Amniotic epithelial cell (primary cell): Measurements from ENCODE around the gene ARHGAP31.
A peak's percentile ranks its signal among the peaks of the same experiment; 100 is the strongest.
"Not testable (repeated sequence)": the region's sequence is repeated elsewhere in the genome, so short reads cannot be mapped to it uniquely, and the experiment has no call there.

Experiments
- DNase-seq: peaks from one replicate; pipeline ENCODE4 v3.0.0-alpha.2; 2010; ENCODE audit warnings: low read depth

The ARHGAP31 gene

DNA sequence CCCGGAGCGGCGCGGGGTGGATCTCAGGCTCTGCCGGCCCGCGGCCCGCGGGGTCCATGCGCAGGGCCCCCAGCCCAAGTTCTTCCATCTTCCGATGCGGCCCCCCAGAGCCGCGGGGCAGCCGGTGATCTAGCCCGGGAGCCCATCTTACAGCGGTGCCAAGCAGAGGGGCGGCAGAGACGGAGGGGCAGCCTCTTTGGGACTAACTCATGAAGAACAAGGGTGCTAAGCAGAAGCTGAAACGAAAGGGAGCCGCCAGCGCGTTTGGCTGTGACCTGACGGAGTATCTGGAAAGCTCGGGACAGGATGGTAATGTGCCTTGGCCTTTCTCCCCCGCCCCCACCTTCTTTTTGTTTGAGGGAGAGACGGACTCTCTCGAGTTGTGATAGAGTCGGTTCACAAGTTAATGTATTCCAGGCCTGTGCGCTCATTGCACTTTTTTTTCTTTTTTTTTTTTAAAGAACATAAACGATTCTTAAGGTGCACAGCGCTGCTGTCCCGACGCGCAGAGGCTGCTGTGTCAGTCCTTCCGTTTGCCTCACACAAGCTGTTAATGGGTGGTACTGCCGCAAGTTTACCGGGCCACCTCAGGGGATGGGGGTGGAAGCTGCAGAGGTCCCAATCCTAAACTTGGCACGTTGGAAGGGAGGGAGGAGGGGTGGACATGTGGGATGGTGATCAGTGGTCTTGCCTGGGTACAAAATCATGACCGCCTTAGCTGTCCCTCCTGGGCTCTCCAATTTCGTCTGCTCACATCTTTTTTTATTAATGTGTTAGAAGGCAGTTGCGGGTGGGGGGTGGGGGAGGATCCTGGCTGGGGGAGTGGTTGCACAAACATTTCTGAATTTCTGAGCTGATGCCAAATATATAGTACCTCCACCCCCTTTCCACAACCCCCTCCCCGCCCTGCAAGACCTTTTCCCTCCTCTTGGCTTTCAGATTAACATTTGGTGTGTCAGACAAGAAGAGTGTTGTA, 801 bp downstream of the ARHGAP31 start:
- DNase-seq: no peak

DNA sequence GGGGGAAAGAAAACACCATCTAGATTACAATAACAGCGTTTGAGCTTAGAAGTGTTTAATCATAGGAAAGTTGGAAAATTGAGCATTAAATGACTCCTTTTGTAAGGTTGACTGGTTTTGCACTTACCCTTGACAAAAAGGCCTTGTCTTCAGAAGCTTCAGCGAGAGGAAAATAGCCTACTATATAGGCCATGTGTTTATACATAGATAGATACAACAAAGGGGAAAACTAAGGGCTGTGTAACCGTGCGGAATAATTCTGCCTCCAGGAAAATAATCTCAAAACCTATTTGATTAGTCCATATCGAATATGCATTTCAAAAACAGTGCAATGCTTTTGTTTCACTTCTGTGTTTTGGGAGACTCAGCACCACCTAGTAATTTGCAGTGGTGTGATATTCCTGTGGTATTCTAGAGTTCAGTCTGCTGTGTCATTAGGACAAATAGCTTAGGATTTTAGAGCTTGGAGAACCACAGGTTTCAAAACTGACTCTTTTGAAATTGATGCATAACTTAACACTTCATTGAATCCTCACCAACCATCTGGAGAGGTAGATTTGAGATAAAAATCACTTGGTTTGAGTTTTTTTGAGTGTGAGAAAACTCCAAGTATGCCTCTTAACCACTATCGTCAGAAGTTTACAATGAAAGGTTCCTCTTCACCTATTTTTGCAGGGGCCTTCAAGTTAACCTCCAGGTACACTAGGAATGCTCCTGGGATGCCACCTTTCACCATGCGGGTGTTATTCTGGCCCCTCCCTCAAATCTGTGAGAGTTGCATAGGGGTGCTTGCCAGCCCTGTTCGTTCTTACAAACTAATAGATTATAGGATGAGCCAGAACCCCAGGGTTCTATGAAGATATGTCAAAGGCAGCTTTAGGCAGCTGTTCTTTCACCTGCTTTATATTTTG, 1.9 kb downstream of the ARHGAP31 start:
- DNase-seq: peak; percentile 84

DNA sequence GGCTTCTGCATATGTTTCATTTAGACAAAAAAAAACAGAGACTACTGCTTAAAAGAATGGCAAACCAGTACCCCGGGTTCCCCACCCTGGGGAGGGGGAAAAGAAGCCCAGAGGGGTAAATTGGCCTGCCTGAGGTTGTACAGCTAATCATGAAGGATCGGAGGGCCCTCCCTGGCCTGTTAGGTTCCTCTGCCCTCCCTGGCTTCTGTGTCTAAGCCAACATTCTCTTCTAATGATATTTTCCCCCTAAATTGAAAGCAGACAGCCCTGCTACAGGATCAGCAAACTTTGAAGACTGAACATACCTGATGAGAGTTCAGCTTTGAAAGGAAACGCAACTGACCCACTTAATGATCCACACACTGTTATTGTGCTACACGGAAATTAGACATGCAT, 2.5 kb downstream of the ARHGAP31 start:
- DNase-seq: no peak

DNA sequence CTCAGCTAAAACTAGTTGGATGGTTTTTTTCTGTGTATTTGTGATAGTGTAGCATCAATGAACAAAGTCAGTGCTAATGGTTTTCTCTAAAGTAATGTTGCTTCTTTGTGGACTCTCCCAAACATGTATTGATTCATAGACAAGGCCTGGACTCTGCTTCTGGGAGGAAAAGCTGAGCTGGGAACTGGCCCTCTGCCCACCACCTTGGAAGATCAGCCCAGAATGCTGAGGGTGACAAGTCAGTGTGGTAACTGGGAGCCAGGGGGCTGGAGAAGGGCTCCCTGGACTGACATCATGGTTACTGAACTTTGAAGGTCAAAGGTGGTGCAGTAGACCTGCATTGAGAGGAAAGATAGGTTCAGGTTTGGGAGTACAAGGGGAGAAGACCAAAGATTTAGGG, 3.0 kb downstream of the ARHGAP31 start:
- no peak for DNase-seq

DNA sequence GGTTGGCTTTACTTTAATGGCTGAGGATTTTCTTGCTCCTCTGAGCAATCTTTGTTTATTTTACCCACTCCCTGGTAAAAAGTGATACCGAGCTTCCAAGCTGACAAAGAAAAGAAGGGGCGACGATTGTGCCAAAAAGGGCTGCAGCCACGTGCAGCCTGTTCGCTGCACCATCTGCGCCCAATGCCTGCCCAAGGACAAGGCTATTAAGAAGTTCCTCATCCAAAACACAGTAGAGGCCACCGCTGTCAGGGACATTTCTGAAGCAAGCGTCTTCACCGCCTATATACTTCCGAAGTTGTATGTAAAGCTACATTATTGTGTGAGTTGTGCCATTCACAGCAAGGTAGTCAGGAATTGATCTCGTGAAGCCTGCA, 4.4 kb downstream of the ARHGAP31 start:
- no peak for DNase-seq

DNA sequence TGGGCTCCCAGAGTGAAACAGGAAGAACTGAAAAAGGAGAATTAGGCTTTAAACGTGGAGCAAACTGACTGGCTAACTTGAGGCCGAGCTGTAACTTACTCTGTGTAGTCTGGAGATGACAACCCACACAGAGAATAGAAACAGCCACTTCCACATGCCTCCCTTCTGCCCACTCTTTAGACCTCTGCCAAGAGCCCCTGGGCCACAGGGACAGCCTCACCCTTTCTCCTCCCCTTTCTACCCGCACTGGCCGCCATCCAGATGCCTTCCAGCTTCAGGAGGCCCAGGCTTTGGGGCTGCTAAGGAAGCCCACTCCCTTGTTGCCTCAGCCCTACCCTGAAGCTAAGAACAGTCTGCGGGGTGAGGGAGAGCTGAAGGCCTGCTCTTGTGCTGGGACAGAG, 6.8 kb downstream of the ARHGAP31 start:
- no peak for DNase-seq

DNA sequence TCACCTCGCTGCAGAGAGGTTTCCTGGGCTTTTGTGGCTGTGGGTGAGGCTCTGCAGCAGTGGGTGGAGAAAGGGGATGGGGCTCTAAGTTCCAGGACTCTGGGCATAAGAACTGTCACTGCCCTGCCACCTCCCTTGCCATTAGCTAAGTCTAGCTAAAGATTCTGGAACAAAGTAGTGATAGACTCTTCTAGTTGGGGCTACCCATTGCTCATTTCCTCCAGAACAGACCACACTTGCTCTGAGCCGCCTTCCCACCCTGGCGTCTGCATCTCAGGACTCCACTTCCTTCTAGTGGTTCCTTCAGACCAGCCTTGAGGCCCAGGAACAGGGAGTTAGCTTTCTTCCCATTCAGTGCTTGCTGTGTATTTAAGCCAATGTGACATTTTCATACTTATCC, 7.5 kb downstream of the ARHGAP31 start:
- no peak for DNase-seq

DNA sequence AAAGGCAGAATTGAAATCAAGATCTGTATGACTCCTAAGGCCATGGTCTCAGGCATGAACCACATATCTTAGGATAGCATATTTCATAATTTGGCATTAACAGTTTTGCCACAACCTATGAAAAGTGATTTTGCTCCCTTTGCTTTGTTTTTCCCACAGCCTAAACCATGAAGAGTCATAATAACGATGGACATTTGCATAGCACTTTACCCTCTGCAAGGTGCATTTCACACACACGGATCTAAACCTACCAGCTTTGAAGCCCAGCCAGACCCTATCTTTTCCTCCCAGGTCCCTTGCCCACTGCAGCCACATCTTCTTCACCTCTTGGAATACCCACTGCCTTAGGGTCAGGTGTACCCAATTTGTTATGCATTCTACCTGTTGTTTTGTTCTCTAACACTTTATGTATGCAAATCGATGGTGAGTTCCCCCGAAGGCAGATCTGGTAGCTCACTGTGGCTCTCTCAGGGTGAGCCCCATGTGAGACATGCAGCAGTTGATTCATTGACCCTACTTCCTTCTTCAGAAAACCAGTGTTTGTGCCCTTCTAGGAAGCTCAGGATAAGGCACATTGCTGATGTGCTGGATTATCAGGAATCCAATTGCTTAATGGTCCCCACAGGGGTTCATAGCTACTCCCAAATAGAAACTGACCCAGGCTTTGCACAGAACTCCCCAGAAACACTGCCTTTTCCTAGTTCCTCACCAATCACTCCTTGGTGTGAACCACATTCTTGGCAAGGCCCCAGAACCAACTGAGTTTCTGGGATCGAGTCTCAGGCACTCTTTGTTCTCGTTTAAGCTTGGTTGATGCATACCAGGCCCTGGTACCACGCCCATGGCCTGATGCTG, 8.7 kb downstream of the ARHGAP31 start:
- DNase-seq: no peak

DNA sequence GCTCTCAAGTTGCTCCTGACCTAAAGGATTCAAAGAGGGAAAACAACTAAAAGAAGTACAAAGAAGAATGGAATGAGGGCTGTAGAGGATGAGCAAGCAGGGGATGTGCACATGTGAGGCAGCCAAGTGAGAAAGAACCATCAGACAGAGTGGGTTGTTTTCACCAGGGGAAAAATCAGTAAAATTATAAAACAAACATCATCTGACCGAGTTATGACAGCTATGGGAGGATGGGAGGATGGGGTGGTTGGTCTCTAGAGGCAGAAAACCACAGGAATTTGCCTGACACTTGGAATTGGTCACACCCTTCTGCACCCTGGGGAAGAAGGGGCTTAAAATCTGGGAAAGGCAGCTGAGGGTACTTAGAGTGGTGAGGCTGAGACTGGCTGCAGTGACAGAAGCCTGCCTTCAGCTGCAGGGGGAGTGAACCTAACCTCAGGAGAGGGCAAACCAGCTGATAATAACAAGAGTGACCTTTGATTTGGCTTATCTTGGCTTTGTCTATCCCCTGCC, 10.1 kb downstream of the ARHGAP31 start:
- DNase-seq: peak; percentile 86

DNA sequence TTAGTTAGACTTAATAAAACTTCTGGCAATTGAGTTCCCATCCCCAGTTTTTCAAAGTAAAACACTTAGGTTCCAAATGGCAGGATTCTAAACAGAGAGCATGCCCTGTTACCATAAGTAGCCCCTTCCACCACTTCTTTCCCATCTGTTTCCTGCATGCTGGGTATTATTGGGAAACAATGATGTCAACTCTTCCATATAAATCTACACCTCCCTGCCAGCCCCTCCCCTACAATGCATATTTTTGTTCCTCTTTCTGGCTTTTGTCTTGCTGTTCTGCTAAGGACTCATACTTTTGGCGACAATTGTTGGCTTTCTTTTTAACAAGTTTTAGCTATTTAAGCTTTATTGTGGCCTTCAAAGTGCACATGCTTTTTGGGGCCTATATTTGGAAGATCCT, 11.1 kb downstream of the ARHGAP31 start:
- no peak for DNase-seq

DNA sequence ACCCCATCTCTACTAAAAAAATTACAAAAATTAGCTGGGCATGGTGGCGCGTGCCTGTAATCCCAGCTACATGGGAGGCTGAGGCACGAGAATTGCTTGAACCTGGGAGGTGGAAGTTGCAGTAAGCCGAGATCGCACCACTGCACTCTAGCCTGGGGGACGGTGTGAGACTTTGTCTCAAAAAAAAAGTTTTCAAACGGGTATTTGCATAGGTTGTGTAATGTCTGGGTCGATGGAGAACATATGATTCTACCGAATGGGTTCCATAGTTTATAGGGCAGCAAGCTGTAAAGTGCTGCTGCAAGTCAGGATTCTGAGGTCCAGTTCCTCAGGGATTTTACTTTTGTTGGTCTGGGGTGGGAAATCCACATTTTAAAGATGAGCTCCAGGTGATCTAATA, 12.2 kb downstream of the ARHGAP31 start:
- not testable (repeated sequence) for DNase-seq

DNA sequence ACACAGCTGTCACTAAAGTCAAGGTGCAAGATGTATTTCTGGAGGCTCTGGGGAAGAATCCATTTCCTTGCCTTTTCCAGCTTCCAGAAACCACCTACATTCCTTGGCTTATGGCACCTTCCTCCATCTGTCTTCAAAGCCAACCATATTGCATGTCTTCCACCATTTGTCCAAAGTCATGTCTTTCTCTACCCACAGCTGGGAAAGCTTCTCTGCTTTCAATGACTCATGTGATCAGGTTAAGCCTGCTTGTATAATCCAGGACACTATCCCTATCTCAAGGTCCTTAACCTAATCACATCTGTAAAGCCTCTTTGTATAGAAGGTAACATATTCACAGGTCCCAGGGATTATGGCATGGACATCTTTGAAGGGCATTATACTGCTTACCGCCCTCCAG, 14.2 kb downstream of the ARHGAP31 start:
- no peak for DNase-seq

DNA sequence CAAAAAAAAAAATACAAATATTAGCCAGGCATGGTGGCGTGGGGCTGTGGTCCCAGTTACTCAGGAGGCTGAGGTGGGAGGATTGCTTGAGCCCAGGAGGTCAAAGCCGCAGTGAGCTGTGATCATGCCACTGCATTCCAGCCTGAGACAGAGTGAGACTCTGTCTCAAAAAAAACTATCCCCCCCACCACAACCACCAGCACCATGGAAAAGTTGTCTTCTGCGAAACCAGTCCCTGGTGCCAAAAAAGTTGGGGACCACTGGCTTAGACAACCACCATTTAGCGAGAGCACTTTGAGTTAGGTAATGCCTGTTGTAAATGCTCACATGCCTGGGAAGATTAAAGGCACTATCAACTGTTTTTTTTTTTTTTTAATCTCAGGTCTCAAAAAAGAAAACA, 15.4 kb downstream of the ARHGAP31 start:
- no peak for DNase-seq

DNA sequence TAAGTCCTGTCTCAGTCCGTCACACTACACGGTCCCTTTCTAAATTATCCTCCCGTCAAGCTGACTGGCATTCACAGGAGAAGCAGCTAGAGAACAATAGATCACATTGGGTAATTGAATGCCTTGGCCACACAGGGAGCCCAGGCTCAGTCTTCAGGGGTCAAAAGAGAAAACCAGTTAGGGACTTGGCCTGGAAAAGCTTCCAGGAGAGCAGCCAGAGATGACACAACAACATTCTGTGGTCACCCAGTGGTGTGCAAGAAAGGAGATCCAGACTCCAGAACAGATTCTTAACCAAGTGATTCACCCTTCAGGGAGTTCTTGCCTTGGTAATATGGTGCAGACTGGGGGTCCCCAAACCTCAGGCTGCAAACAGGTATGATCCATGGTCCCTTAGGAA, 15.9 kb downstream of the ARHGAP31 start:
- peak; percentile 99 for DNase-seq

DNA sequence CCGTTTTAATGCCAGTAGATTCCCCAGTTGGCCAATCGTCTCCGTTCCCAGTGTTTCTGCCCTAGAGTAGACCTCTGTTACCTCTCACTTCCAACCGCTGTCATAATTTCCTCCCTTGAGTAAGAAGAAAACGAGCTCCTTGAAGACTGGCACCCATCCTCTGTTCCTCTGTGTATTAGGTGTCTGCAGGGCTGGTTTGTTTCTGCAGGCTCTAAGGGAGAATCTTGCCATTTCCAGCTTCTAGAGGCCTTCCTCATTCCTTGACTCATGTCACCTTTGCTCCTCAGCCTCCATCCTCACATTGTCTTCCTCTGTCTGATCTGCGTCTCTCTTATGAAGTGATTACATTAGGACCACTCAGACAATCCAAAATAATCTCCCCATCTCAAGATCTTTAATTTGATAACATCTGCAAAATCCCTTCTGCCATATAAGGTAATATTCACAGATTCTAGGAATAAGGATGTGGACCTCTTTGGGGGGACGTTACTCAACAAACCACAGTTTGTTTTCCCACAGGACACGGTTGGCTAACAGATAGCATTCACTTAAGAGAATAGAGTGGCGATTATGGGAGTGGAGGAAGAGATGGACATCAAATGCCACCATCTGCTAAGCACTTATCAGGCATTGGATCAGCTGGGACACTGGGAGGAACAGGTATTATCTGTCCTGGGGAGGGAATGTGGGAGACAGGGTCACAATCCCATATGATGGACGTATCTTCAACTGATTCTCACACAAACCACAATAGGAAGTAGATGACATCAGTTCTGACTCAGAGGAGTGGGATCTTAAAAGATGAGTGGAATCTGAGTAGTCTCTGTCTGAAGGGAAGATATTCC, 17.1 kb downstream of the ARHGAP31 start:
- peak; percentile 90 for DNase-seq

DNA sequence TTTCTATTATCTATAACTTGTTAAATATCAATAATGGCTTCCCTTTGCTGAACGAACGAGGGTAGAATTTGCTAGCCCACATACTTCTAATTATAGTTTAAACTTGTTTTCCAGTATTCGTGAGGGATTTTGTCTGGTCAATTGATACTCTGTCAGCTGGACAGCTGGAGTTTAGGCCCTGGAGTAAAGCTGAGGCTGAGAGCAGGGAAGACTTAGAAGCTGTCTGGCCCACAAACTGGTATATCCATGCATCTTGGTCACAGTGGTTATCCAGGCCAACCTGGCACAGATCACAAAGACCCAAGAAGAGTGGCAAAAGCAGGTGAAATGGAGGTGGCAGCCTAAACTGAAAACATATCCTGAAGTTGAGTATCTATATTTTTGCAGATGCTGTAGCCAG, 19.3 kb downstream of the ARHGAP31 start:
- DNase-seq: no peak

DNA sequence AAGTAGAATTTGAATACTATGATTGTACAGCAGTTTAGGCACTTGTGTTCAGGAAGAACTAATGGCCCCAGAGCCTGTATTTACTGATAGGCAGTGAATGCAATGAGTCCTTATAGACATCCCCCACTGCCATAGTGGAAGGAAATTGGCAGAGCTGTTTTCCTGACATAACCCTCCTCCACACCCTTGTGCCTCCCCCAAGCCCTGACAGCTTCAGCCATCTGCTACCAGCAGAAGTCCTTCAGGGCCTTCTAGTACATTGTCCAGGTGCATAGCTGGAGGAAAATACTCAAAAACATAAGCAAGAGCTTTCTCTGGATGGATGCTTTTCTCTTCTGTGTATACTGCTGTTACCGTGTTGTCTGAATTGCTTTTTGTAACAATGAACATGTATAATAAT, 20.6 kb downstream of the ARHGAP31 start:
- DNase-seq: no peak

DNA sequence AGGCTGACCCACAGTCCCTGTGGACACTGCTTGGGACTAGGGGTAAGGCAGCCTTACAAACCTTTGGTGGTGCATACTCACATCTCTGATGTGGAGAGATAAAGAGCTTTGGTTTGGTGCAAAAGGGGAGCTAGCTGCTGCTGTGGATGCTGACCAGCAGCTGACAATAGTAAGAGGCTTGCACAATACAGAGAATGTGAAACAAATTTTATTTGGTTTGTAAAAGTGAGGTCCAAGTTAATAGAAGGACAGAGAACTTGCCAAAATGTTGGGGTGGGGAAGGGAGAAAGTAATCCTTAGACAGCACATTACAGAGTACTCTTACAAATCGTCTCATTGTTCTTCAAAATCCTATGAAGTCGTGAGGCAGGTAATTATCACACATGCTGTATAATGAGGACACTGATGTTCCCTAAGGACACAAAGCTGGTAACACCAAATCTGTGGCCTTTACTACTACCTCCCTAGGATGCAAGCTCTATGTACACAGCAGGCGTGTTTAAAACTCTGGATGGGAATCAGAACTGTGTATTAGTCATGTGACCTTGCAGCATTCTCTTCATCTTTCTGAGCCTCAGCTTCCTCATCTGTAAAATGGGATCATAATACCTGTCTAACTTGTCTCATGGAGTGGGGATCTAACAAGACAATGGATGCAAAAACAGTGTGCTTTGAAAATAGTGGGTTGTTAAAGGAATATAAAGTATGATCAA, 21.6 kb downstream of the ARHGAP31 start:
- no peak for DNase-seq

DNA sequence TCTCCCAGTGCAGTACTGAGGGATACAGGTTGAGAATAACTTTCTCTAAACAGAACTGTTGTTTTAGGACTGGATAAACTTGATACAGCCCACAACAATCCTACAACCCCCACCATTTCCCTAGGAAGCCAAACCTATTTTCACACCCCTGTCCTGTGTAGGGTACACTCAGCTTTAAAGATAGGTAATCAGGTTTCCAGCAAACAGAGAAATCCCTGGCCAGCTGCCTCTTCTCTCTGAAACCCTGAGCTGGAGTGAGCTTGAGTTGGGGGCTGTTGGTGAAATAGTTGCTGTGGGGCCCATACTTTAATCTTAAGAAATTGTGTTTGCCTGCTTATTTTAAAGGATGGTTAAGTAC, 22.1 kb downstream of the ARHGAP31 start:
- no peak for DNase-seq

DNA sequence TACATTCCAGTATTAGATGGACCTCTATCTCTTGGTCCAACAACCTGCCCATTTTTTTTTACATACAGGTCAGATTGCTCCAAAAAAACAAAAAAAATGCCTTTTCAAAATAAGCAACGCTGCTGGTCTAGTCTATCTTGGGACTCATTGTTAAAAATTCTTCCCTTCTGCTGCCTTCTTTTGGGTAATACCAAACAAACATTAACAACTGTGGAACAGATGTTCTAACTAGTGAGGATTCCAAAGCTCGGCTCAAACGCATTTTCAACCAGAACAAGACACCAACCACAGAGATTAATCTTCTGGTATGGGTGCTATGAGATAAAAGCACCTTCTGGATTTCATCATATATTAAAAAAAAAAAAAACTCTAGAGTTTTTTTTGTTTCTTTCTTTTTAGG, 24.7 kb downstream of the ARHGAP31 start:
- DNase-seq: peak; percentile 95
